Activated T-helper 1 cell treated with anti-CD3 and anti-CD28 coated beads, Interleukin-2, amount 50 U/mL, for 16 hours (primary cell): ENCODE measurements around the gene MRPS35.
"Not testable (repeated sequence)": the region's sequence is repeated elsewhere in the genome, so short reads cannot be mapped to it uniquely, and the experiment has no call there.

Experiments
- DNase-seq, 2 donors: peaks; one replicate each; pipeline ENCODE4 v3.0.0-alpha.2; 2020; ENCODE audit warnings: low read depth in 1 of 2, low spot score in 1 of 2

The MRPS35 gene

GRCh38 chr12:27709212-27709931, 1.3 kb upstream of the MRPS35 start:
- no peak for DNase-seq

- DNase-seq: no peak
These were observed 570 bp upstream of the MRPS35 start for GRCh38 chr12:27709932-27710591.

GRCh38 chr12:27711317-27711682, 668 bp downstream of the MRPS35 start:
- DNase-seq: no peak

GRCh38 chr12:27711967-27712366, 1.3 kb downstream of the MRPS35 start:
- no peak for DNase-seq

- no peak for DNase-seq
These were observed 12.6 kb downstream of the MRPS35 start for GRCh38 chr12:27723212-27723611.

- DNase-seq: no peak
These were observed 19.5 kb downstream of the MRPS35 start for GRCh38 chr12:27730097-27730588.

- no peak for DNase-seq
These were observed 21.6 kb downstream of the MRPS35 start for GRCh38 chr12:27732281-27732680.

GRCh38 chr12:27733052-27733656, 22.5 kb downstream of the MRPS35 start:
- no peak for DNase-seq

- no peak for DNase-seq
These were observed 23.2 kb downstream of the MRPS35 start for GRCh38 chr12:27733791-27734190.

GRCh38 chr12:27734321-27734720, 23.7 kb downstream of the MRPS35 start:
- DNase-seq: not testable (repeated sequence)

- DNase-seq: no peak
These were observed 33.0 kb downstream of the MRPS35 start for GRCh38 chr12:27743601-27744000.

- DNase-seq: not testable (repeated sequence)
These were observed 35.1 kb downstream of the MRPS35 start for GRCh38 chr12:27745734-27746133.

GRCh38 chr12:27747111-27747820, 36.6 kb downstream of the MRPS35 start:
- no peak for DNase-seq

- no peak for DNase-seq
These were observed 40.9 kb downstream of the MRPS35 start for GRCh38 chr12:27751386-27752047.

GRCh38 chr12:27754795-27755194, 44.2 kb downstream of the MRPS35 start:
- DNase-seq: no peak

- DNase-seq: no peak
These were observed 46.1 kb downstream of the MRPS35 start for GRCh38 chr12:27756670-27757195.

GRCh38 chr12:27762757-27763156, 52.1 kb downstream of the MRPS35 start:
- DNase-seq: no peak

GRCh38 chr12:27766587-27766986, 56.0 kb downstream of the MRPS35 start:
- no peak for DNase-seq

- DNase-seq: no peak
These were observed 58.6 kb downstream of the MRPS35 start for GRCh38 chr12:27769142-27769673.

GRCh38 chr12:27771481-27772327, 61.1 kb downstream of the MRPS35 start:
- no peak for DNase-seq
